ENCODE measurements around the gene VPS41. TPM values are rescaled to one million over a fixed set of nuclear protein-coding genes. Genes with fewer than 3 reads are reported as not detected.
"Not testable (repeated sequence)": the region's sequence is repeated elsewhere in the genome, so short reads cannot be mapped to it uniquely, and the experiment has no call there.

The VPS41 gene
- total RNA-seq, 1 experiment from 2014 or later = 36.0 TPM

- Histone ChIP-seq H3K27me3 (replicated peaks) (no peaks in the 10 kb centered on the region), H3K27ac (no peak overlapping the region), H3K4me3 (no peak overlapping the region), H3K9me3 (replicated peaks) (no peaks in the 10 kb centered on the region), H3K4me1 (replicated peaks) (peaks cover 6% of the 10 kb centered on the region), H3K36me3 (peaks cover 9% of the 10 kb centered on the region)
- no peak for DNase-seq (ENCODE audit: low read depth in 1 of 2, low spot score in 2 of 2)
Measured at GRCh38 chr7:38862666-38863065, 46.3 kb downstream of the VPS41 start.

GRCh38 chr7:38858259-38858884 is 50.6 kb downstream of the VPS41 start:
- Histone ChIP-seq H3K4me3 (no peak overlapping the region), H3K27ac (peak overlapping the region; percentile 48), H3K4me1 (replicated peaks) (peaks cover 6% of the 10 kb centered on the region), H3K36me3 (peaks cover 6% of the 10 kb centered on the region), H3K9me3 (replicated peaks) (no peaks in the 10 kb centered on the region), H3K27me3 (replicated peaks) (no peaks in the 10 kb centered on the region)
- DNase-seq (ENCODE audit: low read depth in 1 of 2, low spot score in 2 of 2) = peak in 1 of 2 experiments; percentile 10

GRCh38 chr7:38855867-38856266 is 53.1 kb downstream of the VPS41 start:
- Histone ChIP-seq H3K27me3 (replicated peaks) (no peaks in the 10 kb centered on the region), H3K36me3 (peaks cover 2% of the 10 kb centered on the region), H3K27ac (no peak overlapping the region), H3K4me1 (replicated peaks) (peaks cover 6% of the 10 kb centered on the region), H3K4me3 (no peak overlapping the region), H3K9me3 (replicated peaks) (no peaks in the 10 kb centered on the region)
- DNase-seq (ENCODE audit: low read depth in 1 of 2, low spot score in 2 of 2) = no peak

GRCh38 chr7:38855386-38855785 is 53.6 kb downstream of the VPS41 start:
- Histone ChIP-seq H3K4me1 (replicated peaks) (peaks cover 6% of the 10 kb centered on the region), H3K9me3 (replicated peaks) (no peaks in the 10 kb centered on the region), H3K4me3 (no peak overlapping the region), H3K36me3 (no peaks in the 10 kb centered on the region; the same call in 1 of the 2 replicates), H3K27me3 (replicated peaks) (no peaks in the 10 kb centered on the region), H3K27ac (no peak overlapping the region)
- DNase-seq (ENCODE audit: low read depth in 1 of 2, low spot score in 2 of 2) = no peak

DNA sequence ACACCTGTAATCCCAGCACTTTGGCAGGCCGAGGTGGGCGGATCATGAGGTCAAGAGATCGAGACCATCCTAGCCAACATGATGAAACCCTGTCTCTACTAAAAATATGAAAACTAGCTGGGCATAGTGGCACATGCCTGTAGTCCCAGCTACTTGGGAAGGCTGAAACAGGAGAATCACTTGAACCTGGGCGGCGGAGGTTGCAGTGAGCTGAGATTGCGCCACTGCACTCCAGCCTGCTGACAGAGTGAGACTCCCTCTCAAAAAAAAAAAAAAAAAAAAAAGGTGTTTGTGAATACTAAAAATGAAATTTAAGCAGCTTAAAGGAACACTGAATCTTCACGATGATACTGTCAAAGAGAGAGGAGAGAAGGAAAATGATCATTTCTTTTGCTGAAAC is 54.0 kb downstream of the VPS41 start:
- not testable (repeated sequence) for H3K36me3 ChIP-seq; DNase-seq (ENCODE audit: low read depth in 1 of 2, low spot score in 2 of 2); H3K27me3 ChIP-seq (replicated peaks); H3K9me3 ChIP-seq (replicated peaks); H3K4me3 ChIP-seq; H3K27ac ChIP-seq; H3K4me1 ChIP-seq (replicated peaks)

- no peak overlapping the region for H3K4me3 ChIP-seq
- H3K27ac ChIP-seq = no peak overlapping the region
- no peaks in the 10 kb centered on the region for H3K27me3 ChIP-seq (replicated peaks)
- no peaks in the 10 kb centered on the region for H3K4me1 ChIP-seq (replicated peaks)
- no peak for DNase-seq (ENCODE audit: low read depth in 1 of 2, low spot score in 2 of 2)
- H3K9me3 ChIP-seq (replicated peaks) = no peaks in the 10 kb centered on the region
- H3K36me3 ChIP-seq = no peaks in the 10 kb centered on the region
Measured at GRCh38 chr7:38851321-38851720, 57.7 kb downstream of the VPS41 start.

GRCh38 chr7:38846280-38846679 is 62.7 kb downstream of the VPS41 start:
- H3K4me1 ChIP-seq (replicated peaks) = peaks cover 3% of the 10 kb centered on the region
- DNase-seq (ENCODE audit: low read depth in 1 of 2, low spot score in 2 of 2) = no peak
- no peak overlapping the region for H3K27ac ChIP-seq
- no peaks in the 10 kb centered on the region for H3K27me3 ChIP-seq (replicated peaks)
- no peaks in the 10 kb centered on the region for H3K36me3 ChIP-seq
- no peaks in the 10 kb centered on the region for H3K9me3 ChIP-seq (replicated peaks)
- H3K4me3 ChIP-seq = no peak overlapping the region

DNA sequence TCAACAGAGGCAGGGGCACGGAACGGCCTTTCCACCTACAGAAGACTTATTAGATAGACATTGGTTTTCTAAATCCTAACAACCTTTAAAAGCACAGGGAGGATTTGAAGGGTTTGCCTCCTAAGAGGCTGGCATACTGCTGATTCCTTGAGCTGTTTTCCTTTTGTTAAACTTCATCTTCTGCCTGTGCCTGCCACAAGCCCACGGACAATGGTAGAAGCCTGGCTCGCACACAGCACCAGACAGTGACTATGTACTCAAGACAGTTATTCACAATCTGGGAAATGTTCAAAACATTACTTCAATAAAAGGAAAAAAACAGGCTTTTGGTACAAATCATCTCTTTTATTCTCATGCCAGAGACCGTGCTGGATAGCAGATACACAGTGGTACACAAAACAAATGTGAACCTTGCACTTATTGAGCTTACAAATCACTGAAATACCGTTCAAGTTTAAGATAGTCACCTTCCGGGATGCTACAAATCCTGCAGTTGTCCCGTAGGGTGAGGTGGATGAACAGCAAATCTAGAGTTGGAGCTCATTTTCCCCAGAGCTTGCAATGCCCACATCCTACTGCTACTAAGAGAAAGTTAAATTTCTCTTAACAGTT is 63.9 kb downstream of the VPS41 start:
- Histone ChIP-seq H3K27ac (no peak overlapping the region), H3K4me1 (replicated peaks) (peaks cover 9% of the 10 kb centered on the region), H3K27me3 (replicated peaks) (no peaks in the 10 kb centered on the region), H3K4me3 (no peak overlapping the region), H3K36me3 (no peaks in the 10 kb centered on the region), H3K9me3 (replicated peaks) (no peaks in the 10 kb centered on the region)
- DNase-seq (ENCODE audit: low read depth in 1 of 2, low spot score in 2 of 2) = no peak

GRCh38 chr7:38842746-38843145 is 66.2 kb downstream of the VPS41 start:
- Histone ChIP-seq H3K36me3 (no peaks in the 10 kb centered on the region), H3K9me3 (replicated peaks) (no peaks in the 10 kb centered on the region), H3K27me3 (replicated peaks) (no peaks in the 10 kb centered on the region), H3K4me3 (no peak overlapping the region), H3K4me1 (replicated peaks) (peaks cover 9% of the 10 kb centered on the region), H3K27ac (no peak overlapping the region)
- no peak for DNase-seq (ENCODE audit: low read depth in 1 of 2, low spot score in 2 of 2)

- Histone ChIP-seq H3K27me3 (replicated peaks) (no peaks in the 10 kb centered on the region), H3K9me3 (replicated peaks) (no peaks in the 10 kb centered on the region), H3K4me1 (replicated peaks) (peaks cover 9% of the 10 kb centered on the region), H3K4me3 (no peak overlapping the region), H3K27ac (no peak overlapping the region), H3K36me3 (no peaks in the 10 kb centered on the region)
- peak in 1 of 2 experiments; percentile 42 for DNase-seq (ENCODE audit: low read depth in 1 of 2, low spot score in 2 of 2)
Measured at GRCh38 chr7:38840736-38841460, 68.1 kb downstream of the VPS41 start.

DNA sequence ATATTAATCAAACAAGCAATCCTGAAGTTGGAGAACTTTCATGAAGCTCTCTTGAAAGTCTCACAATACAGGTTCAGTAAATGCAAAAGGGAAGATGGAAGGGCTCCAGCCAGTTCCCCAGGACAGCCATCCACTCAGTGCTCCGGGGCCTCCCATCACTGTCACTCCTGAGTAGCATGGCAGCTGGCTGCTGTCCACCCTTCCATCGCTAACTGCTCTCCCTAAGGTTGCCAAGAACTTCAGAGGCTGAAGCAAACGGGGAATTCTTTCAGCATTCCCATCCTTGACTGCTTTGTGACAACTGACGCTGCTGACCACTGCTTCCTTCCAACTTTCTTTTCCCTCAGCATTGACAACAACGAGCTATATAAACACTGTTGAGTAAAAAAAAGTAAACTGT is 69.1 kb downstream of the VPS41 start:
- Histone ChIP-seq H3K4me3 (no peak overlapping the region), H3K36me3 (no peaks in the 10 kb centered on the region), H3K9me3 (replicated peaks) (no peaks in the 10 kb centered on the region), H3K27me3 (replicated peaks) (no peaks in the 10 kb centered on the region), H3K27ac (no peak overlapping the region), H3K4me1 (replicated peaks) (peaks cover 9% of the 10 kb centered on the region)
- DNase-seq (ENCODE audit: low read depth in 1 of 2, low spot score in 2 of 2) = no peak

DNA sequence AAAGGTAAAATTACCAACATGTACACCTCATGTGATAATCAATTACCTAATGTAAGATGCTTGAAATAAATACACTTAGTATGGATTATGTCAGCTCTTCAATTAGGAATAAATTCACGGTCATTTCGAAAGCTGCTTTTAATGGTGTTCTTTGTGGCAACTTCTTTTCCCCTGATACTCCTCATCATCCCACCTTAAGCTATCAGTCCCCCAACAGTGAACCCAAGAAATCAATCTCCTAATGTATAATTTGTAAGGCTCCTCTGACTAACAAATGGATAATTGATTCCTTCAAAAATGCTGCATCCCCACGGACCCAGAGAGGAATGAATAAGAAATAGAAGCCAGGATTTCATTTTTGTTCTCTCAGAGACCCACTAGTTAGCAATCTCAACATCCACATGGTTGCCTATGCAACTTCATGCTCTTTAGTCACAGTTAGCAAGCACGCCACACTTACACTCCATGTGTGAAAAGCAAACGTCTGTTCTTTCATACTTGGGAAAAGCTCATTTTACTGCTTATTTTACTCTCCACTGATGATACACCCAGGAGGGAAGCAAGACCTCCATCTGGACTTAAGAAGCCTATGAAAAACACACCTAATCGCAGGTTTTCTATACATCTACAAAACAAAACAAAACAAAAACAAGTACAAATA is 70.1 kb downstream of the VPS41 start:
- no peaks in the 10 kb centered on the region for H3K36me3 ChIP-seq
- H3K27ac ChIP-seq = no peak overlapping the region
- peaks cover 9% of the 10 kb centered on the region for H3K4me1 ChIP-seq (replicated peaks)
- no peak overlapping the region for H3K4me3 ChIP-seq
- no peaks in the 10 kb centered on the region for H3K27me3 ChIP-seq (replicated peaks)
- no peaks in the 10 kb centered on the region for H3K9me3 ChIP-seq (replicated peaks)
- no peak for DNase-seq (ENCODE audit: low read depth in 1 of 2, low spot score in 2 of 2)

- H3K27ac ChIP-seq = no peak overlapping the region
- DNase-seq (ENCODE audit: low read depth in 1 of 2, low spot score in 2 of 2) = no peak
- H3K4me1 ChIP-seq (replicated peaks) = peaks cover 7% of the 10 kb centered on the region; the same call in 1 of the 2 replicates
- H3K4me3 ChIP-seq = no peak overlapping the region
- H3K36me3 ChIP-seq = no peaks in the 10 kb centered on the region
- no peaks in the 10 kb centered on the region for H3K9me3 ChIP-seq (replicated peaks)
- H3K27me3 ChIP-seq (replicated peaks) = no peaks in the 10 kb centered on the region
Measured at GRCh38 chr7:38834357-38834756, 74.6 kb downstream of the VPS41 start.

DNA sequence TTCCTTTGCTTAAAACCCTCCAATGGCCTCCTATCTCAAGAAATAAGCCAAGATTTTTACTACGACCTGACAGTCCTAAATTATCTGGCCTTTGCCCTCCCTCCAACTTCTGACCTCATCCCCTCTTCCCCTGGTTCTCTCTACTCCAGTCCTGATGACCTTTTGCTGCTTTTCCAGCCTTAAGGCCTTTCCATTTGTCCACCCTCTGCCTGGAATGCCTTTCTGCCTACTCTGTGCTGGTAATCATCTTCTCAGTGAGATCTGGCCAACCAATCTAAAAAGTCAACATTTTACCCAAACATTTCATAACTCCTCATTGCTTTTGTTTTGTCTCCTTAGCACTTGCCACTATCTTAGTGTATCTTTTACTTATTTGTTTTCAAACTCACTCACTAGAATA is 75.7 kb downstream of the VPS41 start:
- Histone ChIP-seq H3K9me3 (replicated peaks) (no peaks in the 10 kb centered on the region), H3K27me3 (replicated peaks) (no peaks in the 10 kb centered on the region), H3K4me1 (replicated peaks) (peaks cover 7% of the 10 kb centered on the region; the same call in 1 of the 2 replicates), H3K36me3 (no peaks in the 10 kb centered on the region), H3K4me3 (no peak overlapping the region), H3K27ac (no peak overlapping the region)
- no peak for DNase-seq (ENCODE audit: low read depth in 1 of 2, low spot score in 2 of 2)

Data from SJSA1 (cell line).